Thyroid gland (tissue), 4 donors: ENCODE measurements around the gene ELP4. TPM values are rescaled to one million over a fixed set of nuclear protein-coding genes. Genes with fewer than 3 reads are reported as not detected.

Experiments used
- DNase-seq, 2 donors: peaks; one replicate each; pipeline ENCODE4 v3.0.0-alpha.2; 2019
- H3K27ac ChIP-seq, 3 donors: fragments of 200-600 bp; sonication (generic); 1 replicate in 2 of 3; 2 replicates in 1 of 3; pipeline ENCODE4 v1.5.1; 2016 to 2019; ENCODE audit warnings: mild to moderate bottlenecking in 1 of 3, moderate library complexity in 1 of 3
- H3K27me3 ChIP-seq: fragments of 200-600 bp; sonication (generic); one replicate; pipeline ENCODE4 v1.5.1; 2019
- H3K36me3 ChIP-seq, 2 donors: fragments of 200-600 bp; sonication (generic); one replicate each; pipeline ENCODE4 v1.5.1; 2016 to 2019
- H3K4me1 ChIP-seq, 2 donors: fragments of 200-600 bp; sonication (generic); one replicate each; pipeline ENCODE4 v1.5.1; 2017 to 2019
- H3K4me3 ChIP-seq, 3 donors: fragments of 200-600 bp; sonication (generic); replicated peaks in 1 of 3; 1 replicate in 2 of 3; 2 replicates in 1 of 3; pipeline ENCODE4 v1.5.1; 2016; ENCODE audit warnings: mild to moderate bottlenecking in 1 of 3
- H3K9me3 ChIP-seq: fragments of 200-600 bp; sonication (generic); one replicate; pipeline ENCODE4 v1.5.1; 2017
- CTCF ChIP-seq, 6 experiments: fragments of 200-600 bp in 3 of 6; fragments of 450-650 bp in 3 of 6; sonication (generic) in 3 of 6; IDR thresholded peaks; one replicate each; pipeline ENCODE4 v1.5.1; 2016 to 2019; ENCODE audit warnings: antibody characterized with exemption in 6 of 6, mild to moderate bottlenecking in 2 of 6, inconsistent platforms in 1 of 6, moderate library complexity in 1 of 6
- POLR2A ChIP-seq, 2 donors: fragments of 450-650 bp; IDR thresholded peaks; one replicate each; pipeline ENCODE4 v1.6.1; 2017; ENCODE audit warnings: antibody characterized with exemption in 2 of 2, mild to moderate bottlenecking in 2 of 2, moderate library complexity in 1 of 2
- WGBS, 2 donors: methylation state at CpG; one replicate each; pipeline ENCODE4 v1.1.5; 2017; 5-methylcytosine and 5-hydroxymethylcytosine counted together
- intact Hi-C: fragments of 100-400 bp; cut with DNase I; formaldehyde crosslinking; loops from one replicate; pipeline ENCODE4 v1.15.1; 2023
- total RNA-seq, 4 donors: library from RNA; depleted of rRNA; stranded (reverse); fragments of >200 nt; gene quantifications; one replicate each; pipeline ENCODE4 v1.2.3, GENCODE V29; 2016

Gene ELP4
- total RNA-seq, 4 donors from 2014 or later = 27.4 to 36.5 (median 33.0) TPM

GRCh38 chr11:31780480-31780971 lies 271.0 kb downstream of the ELP4 start:
- no peaks in the 10 kb centered on the region for H3K36me3 ChIP-seq
- H3K27ac ChIP-seq = no peak overlapping the region
- peak in 1 of 2 donors; percentile 39 for DNase-seq
- H3K4me3 ChIP-seq = no peak overlapping the region
- no peaks in the 10 kb centered on the region for H3K27me3 ChIP-seq
- no peaks in the 10 kb centered on the region for H3K9me3 ChIP-seq
- TF ChIP-seq POLR2A (IDR thresholded peaks at IDR 0.05) = no peak
- no peak for TF ChIP-seq CTCF (IDR thresholded peaks at IDR 0.05)
- H3K4me1 ChIP-seq = no peaks in the 10 kb centered on the region
- WGBS, 2 donors = 65 to 72% methylated on average over 5 of the region's 5 CpGs
- intact Hi-C loops = no loop called here

DNA sequence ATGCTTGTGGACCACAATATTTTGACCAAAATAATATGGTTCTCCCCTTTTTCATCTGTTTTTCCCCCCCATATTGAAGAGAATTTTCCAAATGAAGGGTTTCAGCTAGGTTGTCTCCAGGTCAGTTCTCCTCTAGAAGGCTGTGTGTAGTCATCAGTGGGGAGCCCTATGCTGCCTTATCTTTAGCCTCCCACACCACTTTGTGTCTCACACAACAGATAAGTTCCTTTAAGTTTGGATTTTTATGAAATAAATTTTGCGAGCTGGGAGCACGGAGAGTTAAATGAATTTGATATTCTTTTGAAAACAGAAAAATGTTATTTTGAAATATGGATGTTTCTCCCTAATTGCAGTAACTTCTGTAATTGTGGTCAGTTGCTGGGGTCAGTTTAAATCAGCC lies 272.7 kb downstream of the ELP4 start:
- intact Hi-C loops = no loop called here
- no peaks in the 10 kb centered on the region for H3K9me3 ChIP-seq
- 96 to 100% methylated on average over 2 of the region's 2 CpGs for WGBS, 2 donors
- no peaks in the 10 kb centered on the region for H3K4me1 ChIP-seq
- H3K27ac ChIP-seq = no peak overlapping the region
- H3K4me3 ChIP-seq = no peak overlapping the region
- no peak for TF ChIP-seq POLR2A (IDR thresholded peaks at IDR 0.05)
- no peak for TF ChIP-seq CTCF (IDR thresholded peaks at IDR 0.05)
- H3K36me3 ChIP-seq = no peaks in the 10 kb centered on the region
- no peak for DNase-seq
- no peaks in the 10 kb centered on the region for H3K27me3 ChIP-seq

- H3K27me3 ChIP-seq = no peaks in the 10 kb centered on the region
- no peaks in the 10 kb centered on the region for H3K4me1 ChIP-seq
- intact Hi-C loops = no loop called here
- DNase-seq = no peak
- no peak overlapping the region for H3K4me3 ChIP-seq
- TF ChIP-seq CTCF (IDR thresholded peaks at IDR 0.05) = no peak
- no peaks in the 10 kb centered on the region for H3K9me3 ChIP-seq
- 96 to 97% methylated on average over 6 of the region's 6 CpGs for WGBS, 2 donors
- H3K36me3 ChIP-seq = no peaks in the 10 kb centered on the region
- H3K27ac ChIP-seq = no peak overlapping the region
Observed at GRCh38 chr11:31783252-31783651, 273.7 kb downstream of the ELP4 start.

DNA sequence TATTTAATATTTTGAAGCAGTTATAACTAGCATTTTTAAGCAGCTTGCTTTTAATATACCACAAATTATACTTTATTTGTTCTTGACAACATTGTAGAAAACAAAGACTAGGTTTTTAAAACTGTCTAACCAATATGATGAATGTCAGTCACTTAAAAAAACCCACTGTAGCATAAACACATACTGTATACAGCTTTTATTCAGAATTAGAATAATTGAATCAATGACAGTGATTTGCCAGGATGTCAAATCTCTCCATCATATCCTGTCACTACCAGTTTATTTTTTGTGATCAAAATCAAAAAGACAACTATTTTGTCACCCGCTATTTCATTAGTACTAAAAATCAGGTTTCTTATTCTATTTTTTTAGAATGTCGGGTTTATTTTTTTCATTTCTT lies 275.0 kb downstream of the ELP4 start:
- no peak overlapping the region for H3K27ac ChIP-seq
- H3K4me1 ChIP-seq = no peaks in the 10 kb centered on the region
- no peak for DNase-seq
- intact Hi-C loops = no loop called here
- TF ChIP-seq POLR2A (IDR thresholded peaks at IDR 0.05) (no peak), CTCF (IDR thresholded peaks at IDR 0.05) (no peak)
- H3K36me3 ChIP-seq = no peaks in the 10 kb centered on the region
- no peaks in the 10 kb centered on the region for H3K27me3 ChIP-seq
- H3K9me3 ChIP-seq = no peaks in the 10 kb centered on the region
- H3K4me3 ChIP-seq = no peak overlapping the region
- 96 to 97% methylated on average over 2 of the region's 2 CpGs for WGBS, 2 donors

DNA sequence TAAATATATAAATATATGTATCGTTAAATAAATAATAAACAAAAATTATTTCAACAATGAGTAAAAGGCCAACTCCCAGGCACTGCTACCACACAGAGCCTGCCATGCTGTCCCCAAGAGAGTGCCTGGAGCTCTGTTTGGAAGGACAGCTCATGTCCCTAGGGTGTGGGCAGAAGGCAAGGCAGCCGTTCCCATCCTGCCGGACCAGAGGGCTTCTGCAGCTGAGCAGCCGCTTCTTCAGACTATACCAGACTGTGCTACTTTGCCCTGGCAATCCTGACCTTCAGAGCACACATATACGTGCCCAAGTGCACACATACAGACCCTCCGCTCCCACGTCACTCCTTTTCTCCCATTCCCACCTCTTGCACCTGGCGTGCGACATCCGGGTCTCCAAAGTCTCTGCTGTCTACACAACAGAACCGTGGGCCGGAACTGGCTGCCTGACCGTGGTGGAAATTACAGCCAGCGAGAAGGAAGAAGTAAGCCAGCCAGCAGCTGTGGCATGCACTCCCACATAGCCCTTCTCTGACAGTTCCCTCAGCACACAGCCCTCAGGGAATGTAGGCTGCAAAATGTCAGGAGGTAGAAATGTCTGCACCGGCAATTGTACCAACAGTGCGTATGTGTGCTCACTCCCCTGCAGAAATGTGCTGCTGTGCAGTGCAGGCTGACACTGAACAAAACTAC lies 277.6 kb downstream of the ELP4 start:
- Histone ChIP-seq H3K36me3 (no peaks in the 10 kb centered on the region), H3K27me3 (no peaks in the 10 kb centered on the region), H3K4me1 (no peaks in the 10 kb centered on the region), H3K27ac (no peak overlapping the region), H3K4me3 (no peak overlapping the region), H3K9me3 (no peaks in the 10 kb centered on the region)
- whole genome bisulfite sequencing, 2 donors = 82 to 90% methylated on average over 16 of the region's 16 CpGs
- TF ChIP-seq CTCF (IDR thresholded peaks at IDR 0.05) (no peak), POLR2A (IDR thresholded peaks at IDR 0.05) (no peak)
- DNase-seq = no peak
- intact Hi-C loops = no loop called here
